NCI-H510A (cell line): Measurements from ENCODE around the gene WNT3.

Source experiments
- DNase-seq: peaks from one replicate; lab custom pipeline; 2025; lab: John Stamatoyannopoulos, UW

WNT3 gene

GRCh38 chr17:46834846-46835245 is 16.4 kb upstream of the WNT3 start:
- DNase-seq: no peak

DNA sequence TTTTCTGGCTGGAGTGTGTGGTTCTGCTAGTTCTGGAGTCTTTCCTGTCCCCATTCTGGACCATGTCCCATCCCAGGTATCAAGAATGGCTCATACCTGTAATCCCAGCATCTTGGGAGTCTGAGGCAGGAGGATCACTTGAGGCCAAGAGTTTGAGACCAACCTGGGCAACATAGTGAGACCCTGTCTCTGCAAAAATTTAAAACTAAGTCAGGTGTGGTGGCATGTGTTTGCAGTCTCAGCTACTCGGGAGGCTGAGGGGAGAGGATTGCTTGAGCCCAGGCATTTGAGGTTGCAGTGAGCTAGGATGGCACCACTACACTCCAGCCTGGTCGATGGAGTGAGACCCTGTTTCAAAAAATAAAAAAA is 15.3 kb upstream of the WNT3 start:
- no peak for DNase-seq

DNA sequence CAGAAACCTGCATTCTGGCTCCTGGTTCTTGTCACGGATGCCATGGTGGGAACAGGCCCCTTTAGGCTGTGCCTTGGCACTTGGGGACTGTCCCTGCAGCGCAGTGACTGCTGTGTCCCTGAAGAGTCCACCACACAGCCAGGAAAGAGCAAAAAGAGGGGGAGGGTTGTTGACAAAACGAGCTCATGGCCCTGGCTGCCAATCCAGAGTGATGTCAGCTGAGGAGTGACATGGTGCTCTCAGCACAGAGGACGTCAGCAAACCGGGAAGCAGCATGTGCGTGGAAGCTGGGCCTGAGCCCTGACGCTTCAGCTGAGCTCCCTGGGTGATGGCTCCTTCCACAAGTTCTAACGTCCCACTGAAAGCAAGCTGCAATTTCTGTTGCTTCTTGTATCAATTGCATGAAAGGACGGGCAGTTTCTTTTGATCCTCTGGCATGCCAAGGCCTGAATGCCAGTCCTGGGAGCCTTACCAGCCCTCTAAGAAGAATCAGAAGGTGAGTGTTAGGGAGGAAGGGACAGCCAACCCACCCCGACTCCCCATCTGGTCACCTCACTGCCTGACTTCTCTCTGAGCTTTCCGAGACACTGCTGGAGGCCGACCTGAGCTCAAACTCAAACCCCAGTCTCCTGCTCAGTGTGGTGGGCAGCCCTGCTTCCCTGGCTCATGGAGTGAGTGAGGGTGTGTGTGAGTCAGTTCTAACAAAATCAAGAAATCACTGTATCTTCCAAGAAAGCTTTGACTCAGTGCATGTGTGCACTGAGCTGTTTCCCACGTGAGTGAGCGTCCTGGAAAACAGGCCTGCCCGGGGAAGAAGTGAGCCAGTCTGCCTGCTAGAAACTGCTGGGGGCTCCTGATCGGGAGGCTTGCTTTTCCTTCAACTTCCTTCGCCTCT is 14.7 kb upstream of the WNT3 start:
- peak; percentile 39 for DNase-seq

DNA sequence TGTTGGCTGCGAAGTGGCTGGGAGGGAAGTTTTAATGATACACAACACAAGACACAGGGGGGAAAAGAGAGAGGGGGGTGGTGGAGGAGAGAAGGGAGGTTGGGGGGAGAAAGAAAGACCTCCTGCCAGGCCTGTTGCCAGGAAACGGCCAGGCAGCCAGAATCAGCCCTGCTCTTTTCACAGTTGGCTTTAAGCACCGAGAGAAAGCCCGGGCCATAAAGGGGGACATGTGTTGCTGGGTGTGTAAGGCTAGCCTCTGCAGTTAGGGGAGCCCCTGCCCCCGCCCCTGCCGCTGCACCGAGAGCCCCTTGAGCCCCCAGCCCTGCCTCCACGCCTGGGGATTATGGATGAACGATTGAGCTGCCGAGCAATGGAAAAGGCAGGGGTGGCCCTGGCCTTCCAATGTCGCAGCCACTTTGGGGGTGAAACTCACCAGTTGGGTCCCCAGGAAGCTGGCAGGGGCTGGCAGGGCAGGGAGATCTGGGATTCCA is 13.9 kb upstream of the WNT3 start:
- no peak for DNase-seq

GRCh38 chr17:46831573-46832330 is 13.3 kb upstream of the WNT3 start:
- DNase-seq: no peak

GRCh38 chr17:46827274-46827673 is 8.8 kb upstream of the WNT3 start:
- DNase-seq: no peak

- DNase-seq: no peak
These were observed 7.6 kb upstream of the WNT3 start for GRCh38 chr17:46826116-46826515.

DNA sequence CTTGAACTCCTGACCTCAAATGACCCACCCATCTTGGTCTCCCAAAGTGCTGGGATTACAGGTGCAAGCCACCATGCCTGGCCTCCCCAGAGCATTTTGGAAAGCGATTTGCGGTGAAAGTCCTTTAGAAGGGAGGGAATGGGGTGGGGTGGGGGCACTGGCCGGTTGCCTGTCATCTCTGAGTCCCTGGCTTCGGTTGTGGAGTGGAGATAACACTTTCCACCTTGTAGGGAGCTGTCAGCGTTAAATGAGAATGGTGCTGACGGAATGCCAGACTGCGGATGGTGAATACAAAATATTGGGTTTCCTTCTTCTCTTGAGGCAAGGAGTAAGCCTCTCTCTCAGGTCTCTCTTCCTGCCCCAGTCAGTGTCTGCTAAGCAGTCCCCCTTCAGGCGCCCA is 5.2 kb upstream of the WNT3 start:
- DNase-seq: no peak

GRCh38 chr17:46822388-46822921 is 4.0 kb upstream of the WNT3 start:
- DNase-seq: no peak

GRCh38 chr17:46821482-46822387 is 3.2 kb upstream of the WNT3 start:
- DNase-seq: no peak

GRCh38 chr17:46820592-46821450 is 2.3 kb upstream of the WNT3 start:
- no peak for DNase-seq

GRCh38 chr17:46819906-46820351 is 1.4 kb upstream of the WNT3 start:
- DNase-seq: no peak

GRCh38 chr17:46818929-46819859 is 702 bp upstream of the WNT3 start:
- DNase-seq: no peak

- no peak for DNase-seq
These were observed 637 bp downstream of the WNT3 start for GRCh38 chr17:46817901-46818209.

- DNase-seq: no peak
These were observed 1.2 kb downstream of the WNT3 start for GRCh38 chr17:46817151-46817900.

DNA sequence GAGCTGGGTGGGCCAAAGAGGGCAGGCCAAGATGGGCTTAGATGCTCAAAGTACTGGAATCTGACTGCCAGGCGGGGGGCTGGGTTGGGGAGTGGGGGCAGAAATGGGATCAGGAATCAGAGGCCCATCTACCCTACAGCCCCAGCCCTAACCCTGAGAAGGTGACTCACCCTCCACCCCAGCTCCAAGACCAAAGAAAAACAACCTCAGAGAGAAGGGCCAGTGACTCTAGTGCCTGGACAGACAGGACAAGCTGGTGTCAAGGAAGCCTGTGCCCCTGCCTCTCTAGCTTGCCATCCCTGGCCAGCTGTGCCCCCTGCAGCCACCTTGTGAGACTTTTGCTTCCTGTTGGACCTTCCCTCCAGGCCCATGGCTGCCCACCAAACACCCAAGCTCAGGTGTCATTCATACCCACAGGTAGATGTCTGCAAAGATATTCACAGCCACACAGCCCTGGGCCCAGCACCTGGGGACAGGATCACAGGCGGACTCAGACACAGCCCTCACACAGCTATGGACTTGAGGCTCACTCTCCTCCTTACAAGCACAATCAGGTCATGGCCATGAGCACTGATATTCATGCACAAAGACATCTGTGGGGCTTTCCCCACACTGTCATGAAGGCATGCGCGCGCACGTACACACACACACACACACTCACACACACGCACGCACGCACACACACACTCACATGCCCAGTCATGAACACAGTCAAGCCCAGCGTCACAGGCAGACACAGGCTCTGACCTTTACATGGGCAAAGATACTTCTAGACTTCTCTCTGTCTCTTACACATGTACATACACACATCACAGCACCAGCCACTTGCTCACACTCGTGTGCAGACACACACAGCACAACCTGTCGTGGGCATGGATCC is 2.8 kb downstream of the WNT3 start:
- DNase-seq: no peak

DNA sequence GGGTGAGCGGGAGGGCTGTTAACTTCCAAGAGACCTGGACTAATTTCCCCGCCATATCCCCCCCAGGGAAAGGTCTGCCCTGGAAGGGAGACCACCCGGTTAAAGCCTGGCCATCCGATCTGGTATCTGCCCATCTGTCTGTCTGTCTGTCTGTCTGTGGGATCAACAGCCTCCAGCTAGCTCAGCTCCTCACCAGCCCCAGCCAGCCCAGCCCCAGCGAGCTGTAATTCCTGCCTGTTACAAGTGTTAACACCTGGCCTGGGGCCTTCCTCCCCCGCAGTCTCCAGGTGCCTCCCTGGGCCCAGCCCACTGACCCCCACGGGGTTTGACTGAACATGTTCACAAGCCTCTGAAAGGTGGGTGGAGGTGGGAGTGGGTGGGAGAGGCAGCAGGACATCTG is 4.0 kb downstream of the WNT3 start:
- no peak for DNase-seq

DNA sequence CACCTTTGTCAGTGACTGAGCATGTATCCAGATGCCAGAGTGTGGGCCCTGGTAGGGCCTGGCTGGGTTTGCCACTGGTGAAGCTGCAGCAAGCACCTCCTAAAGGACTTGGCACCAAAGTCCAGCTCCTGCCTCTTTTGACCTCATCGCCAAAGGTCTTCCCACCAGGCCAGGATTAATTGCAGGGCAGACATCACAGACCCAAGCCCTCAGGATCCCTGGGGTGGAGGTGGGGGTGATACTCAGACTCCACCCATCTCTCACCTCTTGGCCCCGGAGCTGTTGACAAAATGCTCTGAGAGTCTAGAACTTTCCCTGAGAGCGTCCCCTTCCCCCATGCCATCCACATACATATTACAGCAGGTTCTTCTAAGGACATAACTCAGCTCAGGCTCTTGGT is 4.6 kb downstream of the WNT3 start:
- no peak for DNase-seq
